HepG2 (cell line): ENCODE measurements around the gene TPGS1. TPM values are rescaled to one million over a fixed set of nuclear protein-coding genes. Genes with fewer than 3 reads are reported as not detected.
A peak's percentile ranks its signal among the peaks of the same experiment; 100 is the strongest.

ENCODE experiments used
- ATAC-seq: fragments of 200-7000 bp; cut with Tn5 transposase; 3 replicates; pipeline ENCODE4 v1.9.1; 2020; ENCODE audit warnings: mild to moderate bottlenecking, moderate library complexity
- BruUV-seq: library from RNA; stranded (reverse); fragments of 400-500 nt; replicated peaks from 2 replicates; lab custom pipeline; 2021; lab: Mats Ljungman, UMichigan
- CTCF ChIA-PET: fragments of 300-600 bp; formaldehyde crosslinking; extraction: SDS; loops from one replicate; lab custom pipeline; 2021; ENCODE audit warnings: low total read pairs, inconsistent platforms, low intra/inter-chr PET ratio; lab: Yijun Ruan, JAX
- POLR2A ChIA-PET: fragments of 350-600 bp; sonication (Branson Sonifier 250); formaldehyde crosslinking; loops from one replicate; lab custom pipeline; 2020; ENCODE audit warnings: antibody characterized with exemption, inconsistent platforms; lab: Yijun Ruan, JAX
- DNase-seq: peaks from one replicate; pipeline ENCODE4 v3.0.0-alpha.2; 2015; ENCODE audit warnings: low spot score
- FAIRE-seq: peaks from 3 replicates; lab custom pipeline; 2011; peaks lifted over from hg19 to GRCh38; lab: Jason Lieb, UNC
- H2AFZ ChIP-seq: one replicate; pipeline ENCODE4 v1.6.1; 2011; ENCODE audit warnings: low read length, inconsistent platforms
- H3K27ac ChIP-seq: fragments of 300-600 bp; 3 replicates; pipeline ENCODE4 v1.8.0; 2011; ENCODE audit warnings: mixed run types, mild to moderate bottlenecking, mixed read lengths, low read length, inconsistent platforms; ENCODE audit not compliant: insufficient read depth; ENCODE audit errors: extremely low read length
- H3K27me3 ChIP-seq, 2 experiments: fragments of 200-600 bp in 1 of 2; 2 replicates in 1 of 2; 3 replicates in 1 of 2; pipeline versions ENCODE4 v1.6.0 to v1.8.0; 2011; ENCODE audit warnings: low read length in 2 of 2, mild to moderate bottlenecking in 2 of 2, moderate library complexity in 2 of 2, inconsistent platforms in 1 of 2; ENCODE audit not compliant: insufficient read depth in 2 of 2, control insufficient read depth in 1 of 2
- H3K36me3 ChIP-seq, 2 experiments: fragments of 200-600 bp in 1 of 2; replicated peaks in 1 of 2; 2 replicates in 1 of 2; 3 replicates in 1 of 2; pipeline versions ENCODE4 v1.5.1 to v1.8.0; 2011; ENCODE audit warnings: low read length in 2 of 2, inconsistent platforms in 1 of 2; ENCODE audit not compliant: insufficient read depth in 2 of 2, control insufficient read depth in 1 of 2
- H3K4me1 ChIP-seq: 2 replicates; pipeline ENCODE4 v1.5.1; 2012; ENCODE audit warnings: low read length, inconsistent platforms; ENCODE audit not compliant: insufficient read depth
- H3K4me2 ChIP-seq: 2 replicates; pipeline ENCODE4 v1.6.0; 2011; ENCODE audit warnings: low read depth, low read length, inconsistent platforms
- H3K4me3 ChIP-seq, 3 experiments: fragments of 200-600 bp in 1 of 3; sonication (generic), shearing (Covaris generic) in 1 of 3; replicated peaks in 1 of 3; 2 replicates each; pipeline ENCODE4 v1.5.1; 2011 to 2016; ENCODE audit warnings: low read length in 3 of 3, inconsistent platforms in 2 of 3, low read depth in 2 of 3, mild to moderate bottlenecking in 2 of 3, control low read depth in 1 of 3, mixed read lengths in 1 of 3; ENCODE audit not compliant: insufficient read depth in 1 of 3
- H3K79me2 ChIP-seq: one replicate; pipeline ENCODE4 v1.6.1; 2011; ENCODE audit warnings: low read length, inconsistent platforms; ENCODE audit not compliant: insufficient read depth
- H3K9ac ChIP-seq: 2 replicates; pipeline ENCODE4 v1.6.0; 2011; ENCODE audit warnings: mild to moderate bottlenecking, low read depth, low read length, inconsistent platforms; ENCODE audit not compliant: insufficient read depth
- H3K9me3 ChIP-seq: 2 replicates; pipeline ENCODE4 v1.5.1; 2012; ENCODE audit warnings: mild to moderate bottlenecking, low read length
- H4K20me1 ChIP-seq: 2 replicates; pipeline ENCODE4 v1.6.0; 2011; ENCODE audit warnings: inconsistent platforms, mild to moderate bottlenecking, low read length, moderate library complexity; ENCODE audit not compliant: insufficient read depth
- AGO2 ChIP-seq: fragments of 200-400 bp; formaldehyde crosslinking; optimal IDR thresholded peaks from 2 replicates; pipeline ENCODE3; 2017; ENCODE audit warnings: mild to moderate bottlenecking, low read depth, low read length, moderate library complexity
- HNRNPH1 ChIP-seq: fragments of 200-400 bp; formaldehyde crosslinking; optimal IDR thresholded peaks from 2 replicates; pipeline ENCODE3; 2017; ENCODE audit warnings: mild to moderate bottlenecking, low read depth, low read length
- HOXD1 ChIP-seq: sonication (generic); formaldehyde crosslinking; IDR thresholded peaks from 2 replicates; pipeline ENCODE4 v1.5.0; 2020; ENCODE audit warnings: missing genetic modification reagents
- ISX ChIP-seq: sonication (generic); formaldehyde crosslinking; conservative IDR thresholded peaks from 2 replicates; pipeline ENCODE4 v1.5.0; 2020; ENCODE audit warnings: missing genetic modification reagents
- MATR3 ChIP-seq: sonication (generic); formaldehyde crosslinking; IDR thresholded peaks from 2 replicates; pipeline ENCODE4 v1.4.0; 2020; ENCODE audit warnings: missing genetic modification reagents
- MED8 ChIP-seq: sonication (generic); formaldehyde crosslinking; IDR thresholded peaks from 2 replicates; pipeline ENCODE4 v1.8.1; 2023; ENCODE audit warnings: mild to moderate bottlenecking, missing genetic modification reagents; ENCODE audit not compliant: insufficient replicate concordance
- RBFOX2 ChIP-seq: fragments of 200-400 bp; formaldehyde crosslinking; IDR thresholded peaks from 2 replicates; pipeline ENCODE4 v1.6.1; 2017; ENCODE audit warnings: low read depth, mild to moderate bottlenecking, low read length
- SIN3A ChIP-seq: IDR thresholded peaks from 2 replicates; pipeline ENCODE4 v1.6.1; 2011; ENCODE audit warnings: low read depth, mild to moderate bottlenecking, control low read depth, low read length, borderline replicate concordance
- TCF7L2 ChIP-seq: IDR thresholded peaks from 2 replicates; pipeline ENCODE4 v1.6.1; 2011; ENCODE audit warnings: mild to moderate bottlenecking, low read depth, low read length, moderate library complexity
- ZFP37 ChIP-seq: sonication (generic); formaldehyde crosslinking; IDR thresholded peaks from 2 replicates; pipeline ENCODE4 v1.4.0; 2020; ENCODE audit warnings: missing genetic modification reagents, borderline replicate concordance
- ZNF121 ChIP-seq: sonication (generic); formaldehyde crosslinking; IDR thresholded peaks from 2 replicates; pipeline ENCODE4 v1.5.0; 2020; ENCODE audit warnings: mild to moderate bottlenecking, missing genetic modification reagents
- ZNF7 ChIP-seq: IDR thresholded peaks from 2 replicates; pipeline ENCODE4 v1.6.1; 2016; ENCODE audit warnings: missing biosample characterization, missing genetic modification reagents
- WGBS: methylation state at CpG from one replicate; pipeline ENCODE4 v1.1.6; 2017; ENCODE audit warnings: low lambda C conversion rate; 5-methylcytosine and 5-hydroxymethylcytosine counted together
- in situ Hi-C: cut with HindIII; loops from 2 replicates; pipeline ENCODE4 v1.10.0; 2017; ENCODE audit warnings: low pct_unique_long_range_greater_than_20kb; ENCODE audit not compliant: extremely low pct_ligation_motif_present
- intact Hi-C: fragments of 100-400 bp; cut with micrococcal nuclease; formaldehyde crosslinking; loops from one replicate; pipeline ENCODE4 v1.10.0; 2022; ENCODE audit not compliant: unreplicated experiment
- polyA plus RNA-seq, 8 experiments: library from polyadenylated mRNA; depleted of rRNA in 3 of 8; stranded (reverse) in 7 of 8; unstranded in 1 of 8; fragments of >200 nt; fragmentation: Illumina TruSeq in 4 of 8; extraction: Trizol in 4 of 8; gene quantifications; 2 replicates each; pipeline versions ENCODE4 v1.2.1 to v1.2.3, GENCODE V29; 2011 to 2016; ENCODE audit warnings: low read depth in 4 of 8, missing spikeins in 1 of 8, mixed read lengths in 1 of 8; ENCODE audit not compliant: insufficient read depth in 1 of 8
- total RNA-seq, 5 experiments: library from RNA; depleted of rRNA; stranded (reverse); fragments of >200 nt; fragmentation: Illumina TruSeq; extraction: Trizol; gene quantifications; 2 replicates each; pipeline ENCODE4 v1.2.3, GENCODE V29; 2016; ENCODE audit warnings: low read depth in 1 of 5
- TF ChIP-seq, protein P1 (sequence below): sonication (generic); formaldehyde crosslinking; IDR thresholded peaks from 2 replicates; pipeline ENCODE4 v1.5.1; 2020; ENCODE audit warnings: mild to moderate bottlenecking, missing genetic modification reagents, moderate library complexity
- TF ChIP-seq, protein P2 (sequence below): IDR thresholded peaks from 2 replicates; pipeline ENCODE4 v1.6.1; 2016; ENCODE audit warnings: control low read depth

Gene TPGS1
- total and polyA plus RNA-seq, 2 of the 13 experiments (the other 11 are each of a cell fraction or from before 2014, with no cell fraction given) = 1.1 to 6.2 TPM

DNA sequence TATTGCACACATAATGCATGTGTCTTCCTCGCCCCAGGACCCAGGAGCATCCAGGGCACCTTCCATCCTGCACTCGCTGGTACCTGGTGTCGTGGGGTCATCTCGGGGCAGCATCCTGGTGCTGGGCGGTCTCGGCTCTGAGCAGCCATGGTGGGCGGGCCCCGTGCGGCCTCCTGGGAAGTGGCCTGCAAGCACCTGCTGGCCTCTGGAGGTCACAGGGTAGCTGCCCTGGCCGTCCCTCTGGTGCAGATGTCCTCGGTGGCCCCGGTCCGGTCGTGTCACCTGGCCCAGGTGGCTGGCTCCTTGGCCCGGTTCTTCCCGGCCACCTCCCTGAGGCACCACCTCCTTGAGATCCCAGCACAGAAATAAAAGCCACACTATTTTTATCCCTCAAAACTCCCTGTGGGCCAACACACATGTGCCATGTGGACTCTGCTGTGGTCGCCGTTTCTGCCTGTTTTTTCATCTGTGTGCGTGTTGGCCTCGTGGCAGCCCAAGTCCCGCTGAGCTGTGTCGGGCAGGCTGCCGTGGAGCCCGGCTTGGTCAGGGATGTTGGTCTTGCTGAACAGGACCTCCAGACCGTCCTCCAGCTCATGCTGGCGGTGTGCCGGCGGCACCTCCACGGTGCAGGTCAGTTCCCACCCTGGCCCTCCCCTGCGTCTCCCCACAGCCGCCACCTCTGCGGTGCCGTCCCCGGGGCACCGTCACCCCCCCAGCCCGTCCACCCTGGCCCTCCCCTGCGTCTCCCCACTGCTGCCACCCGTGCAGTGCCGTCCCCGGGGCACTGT, 31.5 kb downstream of the TPGS1 start:
- intact Hi-C loops = no loop called here
- no peak overlapping the region for H3K27ac ChIP-seq
- in situ Hi-C loops = no loop called here
- POLR2A ChIA-PET = interaction anchor here (1.0 to 1.1 kb wide), 2 partner anchors 10 to 17 kb away, joined by 3 read pairs; no protein-coding TSS in a partner anchor
- FAIRE-seq = no peak
- no peak overlapping the region for H2AFZ ChIP-seq
- H3K9me3 ChIP-seq = no peaks in the 10 kb centered on the region
- CTCF ChIA-PET = no interaction called here
- H4K20me1 ChIP-seq = peaks cover 17% of the 10 kb centered on the region; the same call in 1 of the 2 replicates
- no peak for ATAC-seq
- peaks cover 17% of the 10 kb centered on the region for H3K79me2 ChIP-seq
- 91% methylated on average over 35 of the region's 40 CpGs for WGBS
- TF ChIP-seq ISX (CRISPR knock-in tag) (no peak), AGO2 (peak; percentile 7), ZNF7 (CRISPR knock-in tag) (no peak), RBFOX2 (no peak), HOXD1 (CRISPR knock-in tag) (no peak), ZFP37 (CRISPR knock-in tag) (no peak), MATR3 (CRISPR knock-in tag) (no peak), SIN3A (no peak), ZNF121 (CRISPR knock-in tag) (no peak), MED8 (CRISPR knock-in tag) (no peak), HNRNPH1 (no peak), TCF7L2 (no peak)
- TF ChIP-seq, protein P1, sequence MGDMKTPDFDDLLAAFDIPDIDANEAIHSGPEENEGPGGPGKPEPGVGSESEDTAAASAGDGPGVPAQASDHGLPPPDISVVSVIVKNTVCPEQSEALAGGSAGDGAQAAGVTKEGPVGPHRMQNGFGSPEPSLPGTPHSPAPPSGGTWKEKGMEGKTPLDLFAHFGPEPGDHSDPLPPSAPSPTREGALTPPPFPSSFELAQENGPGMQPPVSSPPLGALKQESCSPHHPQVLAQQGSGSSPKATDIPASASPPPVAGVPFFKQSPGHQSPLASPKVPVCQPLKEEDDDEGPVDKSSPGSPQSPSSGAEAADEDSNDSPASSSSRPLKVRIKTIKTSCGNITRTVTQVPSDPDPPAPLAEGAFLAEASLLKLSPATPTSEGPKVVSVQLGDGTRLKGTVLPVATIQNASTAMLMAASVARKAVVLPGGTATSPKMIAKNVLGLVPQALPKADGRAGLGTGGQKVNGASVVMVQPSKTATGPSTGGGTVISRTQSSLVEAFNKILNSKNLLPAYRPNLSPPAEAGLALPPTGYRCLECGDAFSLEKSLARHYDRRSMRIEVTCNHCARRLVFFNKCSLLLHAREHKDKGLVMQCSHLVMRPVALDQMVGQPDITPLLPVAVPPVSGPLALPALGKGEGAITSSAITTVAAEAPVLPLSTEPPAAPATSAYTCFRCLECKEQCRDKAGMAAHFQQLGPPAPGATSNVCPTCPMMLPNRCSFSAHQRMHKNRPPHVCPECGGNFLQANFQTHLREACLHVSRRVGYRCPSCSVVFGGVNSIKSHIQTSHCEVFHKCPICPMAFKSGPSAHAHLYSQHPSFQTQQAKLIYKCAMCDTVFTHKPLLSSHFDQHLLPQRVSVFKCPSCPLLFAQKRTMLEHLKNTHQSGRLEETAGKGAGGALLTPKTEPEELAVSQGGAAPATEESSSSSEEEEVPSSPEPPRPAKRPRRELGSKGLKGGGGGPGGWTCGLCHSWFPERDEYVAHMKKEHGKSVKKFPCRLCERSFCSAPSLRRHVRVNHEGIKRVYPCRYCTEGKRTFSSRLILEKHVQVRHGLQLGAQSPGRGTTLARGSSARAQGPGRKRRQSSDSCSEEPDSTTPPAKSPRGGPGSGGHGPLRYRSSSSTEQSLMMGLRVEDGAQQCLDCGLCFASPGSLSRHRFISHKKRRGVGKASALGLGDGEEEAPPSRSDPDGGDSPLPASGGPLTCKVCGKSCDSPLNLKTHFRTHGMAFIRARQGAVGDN = 0 out of 2 replicates have a peak, but pooled peaks have one; percentile 17
- TF ChIP-seq, protein P2, sequence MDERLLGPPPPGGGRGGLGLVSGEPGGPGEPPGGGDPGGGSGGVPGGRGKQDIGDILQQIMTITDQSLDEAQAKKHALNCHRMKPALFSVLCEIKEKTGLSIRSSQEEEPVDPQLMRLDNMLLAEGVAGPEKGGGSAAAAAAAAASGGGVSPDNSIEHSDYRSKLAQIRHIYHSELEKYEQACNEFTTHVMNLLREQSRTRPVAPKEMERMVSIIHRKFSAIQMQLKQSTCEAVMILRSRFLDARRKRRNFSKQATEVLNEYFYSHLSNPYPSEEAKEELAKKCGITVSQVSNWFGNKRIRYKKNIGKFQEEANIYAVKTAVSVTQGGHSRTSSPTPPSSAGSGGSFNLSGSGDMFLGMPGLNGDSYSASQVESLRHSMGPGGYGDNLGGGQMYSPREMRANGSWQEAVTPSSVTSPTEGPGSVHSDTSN = no peak
- H3K9ac ChIP-seq = no peak overlapping the region
- peaks cover 15% of the 10 kb centered on the region for H3K4me1 ChIP-seq
- H3K4me3 ChIP-seq = no peak overlapping the region
- DNase-seq = no peak
- no peak overlapping the region for H3K4me2 ChIP-seq
- H3K27me3 ChIP-seq = no peaks in the 10 kb centered on the region
- TSS peak; percentile 39 for BruUV-seq
- peaks cover 16 to 50% of the 10 kb centered on the region in 2 experiments; a peak in 4 of 5 replicates for H3K36me3 ChIP-seq
